Mucosa of rectum (tissue), 2 donors: ENCODE data around the gene ARHGEF17.

Experiments used
- H3K27ac ChIP-seq, 2 donors: one replicate each; pipeline ENCODE4 v1.7.0; 2013; ENCODE audit warnings: inconsistent platforms in 2 of 2, low read depth in 2 of 2, low read length in 2 of 2
- H3K27me3 ChIP-seq, 2 donors: one replicate each; pipeline ENCODE4 v1.7.0; 2013; ENCODE audit warnings: low read length in 2 of 2; ENCODE audit not compliant: control insufficient read depth in 2 of 2, insufficient read depth in 2 of 2
- H3K36me3 ChIP-seq, 2 donors: one replicate each; pipeline ENCODE4 v1.7.0; 2013; ENCODE audit warnings: low read length in 2 of 2; ENCODE audit not compliant: control insufficient read depth in 2 of 2, insufficient read depth in 2 of 2
- H3K4me1 ChIP-seq, 2 donors: one replicate each; pipeline ENCODE4 v1.7.0; 2013; ENCODE audit warnings: low read length in 2 of 2, mild to moderate bottlenecking in 1 of 2; ENCODE audit not compliant: control insufficient read depth in 2 of 2, insufficient read depth in 2 of 2
- H3K4me3 ChIP-seq, 2 donors: one replicate each; pipeline ENCODE4 v1.7.0; 2013; ENCODE audit warnings: low read length in 2 of 2
- H3K9ac ChIP-seq, 2 donors: one replicate each; pipeline ENCODE4 v1.7.0; 2013; ENCODE audit warnings: low read length in 2 of 2, low read depth in 1 of 2, mild to moderate bottlenecking in 1 of 2
- H3K9me3 ChIP-seq, 2 donors: one replicate each; pipeline ENCODE4 v1.7.0; 2013; ENCODE audit warnings: low read length in 2 of 2; ENCODE audit not compliant: control insufficient read depth in 2 of 2
- donor health status: healthy.
- donor health status: Normal muscosa, but diverticular disease.

Gene ARHGEF17

GRCh38 chr11:73343076-73343873 lies 35.2 kb downstream of the ARHGEF17 start:
- Histone ChIP-seq H3K27ac (no peak overlapping the region), H3K4me3 (no peak overlapping the region), H3K36me3 (no peaks in the 10 kb centered on the region), H3K9me3 (no peaks in the 10 kb centered on the region), H3K27me3 (no peaks in the 10 kb centered on the region), H3K4me1 (peaks cover 0 to 5% of the 10 kb centered on the region in 2 donors), H3K9ac (no peak overlapping the region)

GRCh38 chr11:73344191-73344607 lies 36.1 kb downstream of the ARHGEF17 start:
- Histone ChIP-seq H3K9me3 (no peaks in the 10 kb centered on the region), H3K4me3 (no peak overlapping the region), H3K27ac (no peak overlapping the region), H3K36me3 (no peaks in the 10 kb centered on the region), H3K27me3 (no peaks in the 10 kb centered on the region), H3K4me1 (peaks cover 0 to 5% of the 10 kb centered on the region in 2 donors), H3K9ac (no peak overlapping the region)

GRCh38 chr11:73345481-73346160 lies 37.5 kb downstream of the ARHGEF17 start:
- H3K27ac ChIP-seq = no peak overlapping the region
- H3K36me3 ChIP-seq = no peaks in the 10 kb centered on the region
- no peaks in the 10 kb centered on the region for H3K9me3 ChIP-seq
- no peaks in the 10 kb centered on the region for H3K27me3 ChIP-seq
- no peak overlapping the region for H3K4me3 ChIP-seq
- H3K4me1 ChIP-seq = peaks cover 0 to 5% of the 10 kb centered on the region in 2 donors
- no peak overlapping the region for H3K9ac ChIP-seq

- Histone ChIP-seq H3K27me3 (no peaks in the 10 kb centered on the region), H3K9me3 (no peaks in the 10 kb centered on the region), H3K36me3 (no peaks in the 10 kb centered on the region), H3K4me1 (peaks cover 0 to 5% of the 10 kb centered on the region in 2 donors), H3K9ac (no peak overlapping the region), H3K27ac (no peak overlapping the region), H3K4me3 (no peak overlapping the region)
Observed at GRCh38 chr11:73346186-73346935, 38.3 kb downstream of the ARHGEF17 start.

- Histone ChIP-seq H3K4me3 (no peak overlapping the region), H3K9ac (no peak overlapping the region), H3K36me3 (no peaks in the 10 kb centered on the region), H3K9me3 (no peaks in the 10 kb centered on the region), H3K27me3 (no peaks in the 10 kb centered on the region), H3K27ac (no peak overlapping the region), H3K4me1 (peaks cover 0 to 5% of the 10 kb centered on the region in 2 donors)
Observed at GRCh38 chr11:73347067-73347466, 39.0 kb downstream of the ARHGEF17 start.

- Histone ChIP-seq H3K9ac (no peak overlapping the region), H3K36me3 (no peaks in the 10 kb centered on the region), H3K9me3 (no peaks in the 10 kb centered on the region), H3K4me1 (peaks cover 0 to under 1% of the 10 kb centered on the region in 2 donors), H3K27ac (no peak overlapping the region), H3K4me3 (no peak overlapping the region), H3K27me3 (no peaks in the 10 kb centered on the region)
Observed at GRCh38 chr11:73348838-73349237, 40.8 kb downstream of the ARHGEF17 start.

- H3K9me3 ChIP-seq = no peaks in the 10 kb centered on the region
- no peak overlapping the region for H3K27ac ChIP-seq
- H3K4me3 ChIP-seq = no peak overlapping the region
- H3K4me1 ChIP-seq = no peaks in the 10 kb centered on the region
- no peak overlapping the region for H3K9ac ChIP-seq
- no peaks in the 10 kb centered on the region for H3K36me3 ChIP-seq
- no peaks in the 10 kb centered on the region for H3K27me3 ChIP-seq
Observed at GRCh38 chr11:73349633-73350032, 41.6 kb downstream of the ARHGEF17 start.

- H3K4me3 ChIP-seq = no peak overlapping the region
- H3K9ac ChIP-seq = no peak overlapping the region
- H3K9me3 ChIP-seq = no peaks in the 10 kb centered on the region
- no peaks in the 10 kb centered on the region for H3K4me1 ChIP-seq
- no peak overlapping the region for H3K27ac ChIP-seq
- H3K36me3 ChIP-seq = no peaks in the 10 kb centered on the region
- H3K27me3 ChIP-seq = no peaks in the 10 kb centered on the region
Observed at GRCh38 chr11:73350908-73351636, 43.0 kb downstream of the ARHGEF17 start.

GRCh38 chr11:73353422-73353821 lies 45.3 kb downstream of the ARHGEF17 start:
- H3K27ac ChIP-seq = no peak overlapping the region

More at GRCh38 chr11:73353422-73353821, 45.3 kb downstream of the ARHGEF17 start:
- no peaks in the 10 kb centered on the region for H3K4me1 ChIP-seq
- no peaks in the 10 kb centered on the region for H3K36me3 ChIP-seq
- no peaks in the 10 kb centered on the region for H3K9me3 ChIP-seq
- H3K4me3 ChIP-seq = no peak overlapping the region
- H3K27me3 ChIP-seq = no peaks in the 10 kb centered on the region
- no peak overlapping the region for H3K9ac ChIP-seq
